GM21723 (cell line): ENCODE measurements around the gene CHRNA10.

ENCODE experiments used
- ATAC-seq: cut with Tn5 transposase; IDR thresholded peaks from one replicate; pipeline ENCODE4 v1.9.1; 2021; ENCODE audit warnings: mild to moderate bottlenecking, moderate library complexity; ENCODE audit not compliant: unreplicated experiment

Gene CHRNA10

GRCh38 chr11:3635641-3636375 is 35.4 kb downstream of the CHRNA10 start:
- no peak for ATAC-seq

GRCh38 chr11:3632070-3632660 is 39.0 kb downstream of the CHRNA10 start:
- ATAC-seq, result no peak

- ATAC-seq, result no peak
These were observed 39.9 kb downstream of the CHRNA10 start for GRCh38 chr11:3631331-3631730.

GRCh38 chr11:3627291-3627690 is 43.9 kb downstream of the CHRNA10 start:
- no peak for ATAC-seq

GRCh38 chr11:3626250-3626960 is 44.8 kb downstream of the CHRNA10 start:
- ATAC-seq, result no peak

GRCh38 chr11:3623767-3624458 is 47.3 kb downstream of the CHRNA10 start:
- ATAC-seq, result no peak

- ATAC-seq, result no peak
These were observed 48.1 kb downstream of the CHRNA10 start for GRCh38 chr11:3623121-3623520.

- no peak for ATAC-seq
These were observed 48.7 kb downstream of the CHRNA10 start for GRCh38 chr11:3622521-3622920.

GRCh38 chr11:3617990-3618389 is 53.2 kb downstream of the CHRNA10 start:
- no peak for ATAC-seq

- ATAC-seq, result no peak
These were observed 54.3 kb downstream of the CHRNA10 start for GRCh38 chr11:3616721-3617460.

- ATAC-seq, result no peak
These were observed 55.2 kb downstream of the CHRNA10 start for GRCh38 chr11:3615998-3616397.
